GM13977 (cell line): ENCODE measurements around the gene EXOC5.
"Not testable (repeated sequence)": the region's sequence is repeated elsewhere in the genome, so short reads cannot be mapped to it uniquely, and the experiment has no call there.

ENCODE experiments used
- DNase-seq: peaks from one replicate; pipeline ENCODE4 v3.0.0; 2012; ENCODE audit warnings: low spot score
- in situ Hi-C: fragments of 300-500 bp; cut with MboI; formaldehyde crosslinking; loops from one replicate; pipeline ENCODE4 v1.12.0; 2022; ENCODE audit warnings: low sequenced_read_pairs, low pct_unique_long_range_greater_than_20kb, mixed read lengths, inconsistent platforms; ENCODE audit not compliant: unreplicated experiment
- TF ChIP-seq, protein P1 (sequence below): IDR thresholded peaks from 2 replicates; pipeline ENCODE4 v1.5.1; 2012; ENCODE audit warnings: mild to moderate bottlenecking, control low read depth; ENCODE audit not compliant: insufficient read depth; ENCODE audit errors: extremely low read depth, missing control alignments

EXOC5 gene

DNA sequence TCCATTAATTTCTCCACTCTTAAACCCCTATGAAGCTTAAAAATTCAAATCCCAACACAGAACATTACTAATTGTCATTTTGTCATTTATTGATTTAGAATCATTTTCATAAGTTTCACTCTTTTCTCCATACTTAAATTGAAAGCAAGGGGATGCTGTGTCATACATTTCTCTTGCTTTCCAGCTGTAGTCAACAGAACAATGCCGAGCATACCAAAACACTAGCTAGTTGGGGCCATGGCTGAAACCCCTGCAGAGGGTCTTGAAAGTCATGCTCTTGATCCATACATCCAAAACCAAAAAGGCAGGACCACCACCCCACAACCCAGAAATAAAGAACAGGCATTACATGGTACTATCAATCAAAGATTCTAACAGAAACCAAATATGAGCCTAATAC lies 9.0 kb downstream of the EXOC5 start:
- TF ChIP-seq, protein P1, sequence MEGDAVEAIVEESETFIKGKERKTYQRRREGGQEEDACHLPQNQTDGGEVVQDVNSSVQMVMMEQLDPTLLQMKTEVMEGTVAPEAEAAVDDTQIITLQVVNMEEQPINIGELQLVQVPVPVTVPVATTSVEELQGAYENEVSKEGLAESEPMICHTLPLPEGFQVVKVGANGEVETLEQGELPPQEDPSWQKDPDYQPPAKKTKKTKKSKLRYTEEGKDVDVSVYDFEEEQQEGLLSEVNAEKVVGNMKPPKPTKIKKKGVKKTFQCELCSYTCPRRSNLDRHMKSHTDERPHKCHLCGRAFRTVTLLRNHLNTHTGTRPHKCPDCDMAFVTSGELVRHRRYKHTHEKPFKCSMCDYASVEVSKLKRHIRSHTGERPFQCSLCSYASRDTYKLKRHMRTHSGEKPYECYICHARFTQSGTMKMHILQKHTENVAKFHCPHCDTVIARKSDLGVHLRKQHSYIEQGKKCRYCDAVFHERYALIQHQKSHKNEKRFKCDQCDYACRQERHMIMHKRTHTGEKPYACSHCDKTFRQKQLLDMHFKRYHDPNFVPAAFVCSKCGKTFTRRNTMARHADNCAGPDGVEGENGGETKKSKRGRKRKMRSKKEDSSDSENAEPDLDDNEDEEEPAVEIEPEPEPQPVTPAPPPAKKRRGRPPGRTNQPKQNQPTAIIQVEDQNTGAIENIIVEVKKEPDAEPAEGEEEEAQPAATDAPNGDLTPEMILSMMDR: no peak
- in situ Hi-C loops: no loop called here
- DNase-seq: no peak

DNA sequence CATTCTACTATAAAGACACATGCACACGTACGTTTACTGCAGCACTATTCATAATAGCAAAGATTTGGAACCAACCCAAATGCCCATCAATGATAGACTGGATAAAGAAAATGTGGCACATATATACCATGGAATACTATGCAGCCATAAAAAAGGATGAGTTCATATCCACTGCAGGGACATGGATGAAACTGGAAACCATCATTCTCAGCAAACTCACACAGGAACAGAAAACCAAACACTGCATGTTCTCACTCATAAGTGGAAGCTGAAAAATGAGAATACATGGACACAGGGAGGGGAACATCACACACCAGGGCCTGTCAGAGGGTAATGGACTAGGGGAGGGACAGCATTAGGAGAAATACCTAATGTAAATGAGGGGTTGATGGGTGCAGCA lies 10.5 kb downstream of the EXOC5 start:
- in situ Hi-C loops, DNase-seq: not testable (repeated sequence)

DNA sequence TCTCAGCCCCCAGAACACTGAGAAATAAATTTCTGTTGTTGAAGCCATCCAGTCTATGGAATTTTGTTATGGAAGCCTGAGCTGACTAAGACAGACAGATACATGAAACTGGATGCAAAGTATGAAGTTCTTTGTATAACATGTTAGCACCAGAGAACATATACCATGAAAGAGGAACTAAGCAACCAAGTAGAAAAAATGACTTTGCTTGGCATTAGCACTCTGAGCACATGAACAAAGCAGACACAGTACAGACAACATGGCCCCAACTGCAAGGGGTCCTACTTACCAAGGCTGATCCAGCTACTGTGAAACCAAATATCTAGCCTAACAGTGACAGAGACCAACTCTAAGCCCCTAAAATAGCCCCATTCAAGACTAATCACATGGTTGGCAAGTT lies 13.8 kb downstream of the EXOC5 start:
- in situ Hi-C loops: no loop called here

DNA sequence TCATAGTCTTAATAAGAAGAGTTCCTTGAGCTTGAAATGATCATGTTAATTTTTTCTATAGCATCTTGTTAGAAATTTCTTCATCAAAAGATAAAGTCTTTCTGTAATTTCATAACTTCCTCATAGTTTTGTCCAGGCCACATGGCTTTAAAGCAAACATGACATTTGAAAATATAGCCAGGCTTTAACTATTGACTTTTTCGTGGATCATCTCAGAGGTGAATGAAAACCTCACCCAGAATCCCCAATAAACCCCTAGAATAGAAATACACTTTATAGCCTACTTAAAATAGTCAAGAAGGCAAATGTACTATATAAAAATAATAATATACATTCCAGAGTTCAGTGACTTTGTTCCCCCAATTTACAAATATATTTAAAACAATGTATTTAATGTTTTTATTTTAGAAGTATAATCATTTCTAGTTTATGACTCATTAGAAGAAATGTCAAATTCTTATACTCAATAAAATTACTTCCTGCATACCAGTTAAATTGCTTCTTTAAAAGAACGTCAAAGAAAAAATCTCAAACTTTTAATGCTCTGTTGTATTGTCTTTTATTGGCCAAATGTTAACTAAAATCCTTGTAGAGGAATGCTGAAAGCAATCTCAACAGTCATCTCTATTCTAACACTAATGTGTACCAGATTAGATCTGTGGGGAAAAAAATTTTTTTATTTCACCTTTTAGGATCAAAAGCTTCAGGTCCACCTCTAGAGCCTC lies 21.6 kb downstream of the EXOC5 start:
- in situ Hi-C loops: no loop called here
- TF ChIP-seq, protein P1: no peak

More for the DNA sequence above, 13.8 kb downstream of the EXOC5 start:
- TF ChIP-seq, protein P1: no peak
- DNase-seq: no peak

DNA sequence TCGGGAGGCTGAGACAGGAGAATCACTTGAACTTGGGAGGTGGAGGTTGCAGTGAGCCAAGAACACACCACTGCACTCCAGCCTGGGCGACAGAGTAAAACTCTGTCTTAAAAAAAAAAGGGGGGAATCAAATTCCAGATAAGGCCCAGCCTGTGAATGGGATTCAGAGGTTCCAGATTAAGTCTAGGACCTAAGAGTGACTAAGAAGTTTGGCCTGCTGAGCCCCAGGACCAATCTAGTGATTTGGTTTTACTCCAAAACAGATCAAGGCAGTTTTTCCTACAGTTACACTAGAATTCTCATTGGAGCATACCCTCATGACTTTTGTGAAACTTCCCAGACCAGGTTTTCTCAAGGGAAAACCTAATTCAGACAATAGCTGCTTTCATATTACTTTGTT lies 22.8 kb downstream of the EXOC5 start:
- no peak for DNase-seq
- TF ChIP-seq, protein P1: no peak
- in situ Hi-C loops: no loop called here

More for the DNA sequence above, 21.6 kb downstream of the EXOC5 start:
- DNase-seq: no peak

DNA sequence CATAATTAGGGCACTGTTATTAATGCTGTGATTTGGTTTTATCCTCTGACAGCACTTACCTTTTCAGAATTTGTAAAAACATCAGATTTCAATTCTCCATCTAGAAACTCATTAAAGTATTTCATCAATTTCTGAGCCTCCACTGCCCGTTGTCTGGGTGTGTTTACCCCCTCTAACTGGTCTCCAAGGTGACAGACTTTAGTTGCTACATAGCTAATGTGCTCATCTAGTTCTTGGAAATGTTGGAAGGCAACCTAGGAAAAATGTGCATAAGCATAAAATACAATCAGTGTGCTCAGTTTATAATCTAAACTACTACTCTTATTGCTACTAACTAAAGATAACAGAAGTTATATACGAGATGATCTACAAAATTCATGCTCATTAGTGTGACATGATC lies 24.6 kb downstream of the EXOC5 start:
- TF ChIP-seq, protein P1: no peak
- no peak for DNase-seq
- in situ Hi-C loops: no loop called here

DNA sequence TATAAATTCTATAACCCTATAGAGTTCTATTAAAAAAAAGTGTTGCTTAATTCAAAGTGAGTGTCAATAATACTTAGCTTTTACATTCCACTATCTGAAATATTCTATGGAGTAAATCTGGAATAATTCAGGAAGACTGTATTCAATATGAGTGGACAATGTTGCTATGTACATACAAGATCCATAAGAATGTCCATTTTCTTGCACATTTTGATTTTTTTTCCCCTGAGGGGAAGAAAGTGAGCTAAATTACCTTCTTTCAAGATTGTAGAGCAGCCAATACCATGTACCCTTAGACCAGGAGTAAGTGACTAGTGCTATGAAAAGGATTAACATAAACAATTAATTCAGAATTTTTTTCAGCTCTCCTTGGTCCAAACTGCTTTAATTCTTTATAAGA lies 25.4 kb downstream of the EXOC5 start:
- in situ Hi-C loops: no loop called here
- no peak for DNase-seq
- TF ChIP-seq, protein P1: no peak

DNA sequence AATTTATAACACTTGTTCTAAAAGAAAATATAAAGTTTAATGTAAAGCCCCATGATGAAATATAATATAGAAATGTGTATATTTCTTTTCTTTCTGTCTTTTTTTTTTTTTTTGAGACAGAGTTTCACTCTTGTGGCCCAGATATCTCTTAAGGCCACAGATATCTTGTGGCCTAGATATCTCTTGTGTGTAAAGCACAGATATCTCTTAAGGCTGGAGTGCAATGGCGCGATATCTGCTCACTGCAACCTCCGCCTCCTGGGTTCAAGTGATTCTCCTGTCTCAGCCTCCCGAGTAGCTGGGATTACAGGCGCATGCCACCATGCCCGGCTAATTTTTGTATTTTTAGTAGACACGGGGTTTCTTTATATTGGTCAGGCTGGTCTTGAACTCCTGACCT lies 28.6 kb downstream of the EXOC5 start:
- in situ Hi-C loops, DNase-seq: not testable (repeated sequence)
